AG10803 (cell line): ENCODE measurements around the gene OR4D1.
"Not testable (repeated sequence)": the region's sequence is repeated elsewhere in the genome, so short reads cannot be mapped to it uniquely, and the experiment has no call there.

Experiments used
- DNase-seq: peaks from one replicate; pipeline ENCODE4 v3.0.0; 2010; ENCODE audit warnings: low read depth
- H3K4me3 ChIP-seq: 2 replicates; pipeline ENCODE4 v1.5.1; 2011; ENCODE audit warnings: mild to moderate bottlenecking, low read length, control low read depth
- CTCF ChIP-seq: conservative IDR thresholded peaks from 2 replicates; pipeline ENCODE4 v1.5.1; 2011; ENCODE audit warnings: mild to moderate bottlenecking, low read length, control low read depth, inconsistent platforms

The OR4D1 gene

GRCh38 chr17:58136669-58137279 is 11.4 kb upstream of the OR4D1 start:
- no peak for DNase-seq

DNA sequence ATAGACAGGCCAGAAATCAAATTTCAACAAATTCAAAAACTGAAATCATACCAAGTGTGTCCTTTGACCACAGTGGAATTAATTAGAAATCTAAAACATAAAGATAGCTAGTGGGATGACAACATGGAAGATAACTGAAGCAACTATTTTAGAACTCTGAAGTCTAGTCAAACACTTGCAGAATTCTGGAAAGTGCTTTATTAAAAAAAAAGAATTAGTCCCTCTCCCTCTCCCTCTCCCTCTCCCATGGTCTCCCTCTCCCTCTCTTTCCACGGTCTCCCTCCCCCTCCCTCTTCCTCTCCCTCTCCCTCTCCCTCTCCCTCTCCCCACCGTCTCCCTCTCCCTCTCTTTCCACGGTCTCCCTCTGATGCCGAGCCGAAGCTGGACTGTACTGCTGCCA is 6.7 kb upstream of the OR4D1 start:
- H3K4me3 ChIP-seq: no peak overlapping the region
- no peak for DNase-seq
- TF ChIP-seq CTCF: no peak

More at GRCh38 chr17:58136669-58137279, 11.4 kb upstream of the OR4D1 start:
- peak; percentile 19; the same call in 1 of the 2 replicates for TF ChIP-seq CTCF
- no peak overlapping the region for H3K4me3 ChIP-seq

DNA sequence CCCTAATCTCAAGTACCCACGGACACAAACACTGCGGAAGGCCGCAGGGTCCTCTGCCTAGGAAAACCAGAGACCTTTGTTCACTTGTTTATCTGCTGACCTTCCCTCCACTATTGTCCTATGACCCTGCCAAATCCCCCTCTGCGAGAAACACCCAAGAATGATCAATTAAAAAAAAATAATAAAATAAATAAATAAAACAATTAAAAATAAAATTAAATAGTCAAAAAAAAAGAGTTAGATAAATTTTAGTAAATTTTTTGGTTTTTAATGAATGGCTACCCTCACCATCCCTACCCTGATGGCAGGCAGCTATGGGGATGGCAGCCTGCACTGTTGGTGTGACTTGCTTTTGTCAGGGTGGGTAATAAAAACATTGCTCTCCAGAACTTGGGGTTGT is 4.8 kb upstream of the OR4D1 start:
- not testable (repeated sequence) for H3K4me3 ChIP-seq, DNase-seq

- no peak for DNase-seq
- no peak for TF ChIP-seq CTCF
- no peak overlapping the region for H3K4me3 ChIP-seq
These were observed 3.4 kb upstream of the OR4D1 start for GRCh38 chr17:58144801-58145200.

GRCh38 chr17:58148609-58149008 is 425 bp downstream of the OR4D1 start:
- TF ChIP-seq CTCF: no peak
- no peak for DNase-seq
- H3K4me3 ChIP-seq: no peak overlapping the region

DNA sequence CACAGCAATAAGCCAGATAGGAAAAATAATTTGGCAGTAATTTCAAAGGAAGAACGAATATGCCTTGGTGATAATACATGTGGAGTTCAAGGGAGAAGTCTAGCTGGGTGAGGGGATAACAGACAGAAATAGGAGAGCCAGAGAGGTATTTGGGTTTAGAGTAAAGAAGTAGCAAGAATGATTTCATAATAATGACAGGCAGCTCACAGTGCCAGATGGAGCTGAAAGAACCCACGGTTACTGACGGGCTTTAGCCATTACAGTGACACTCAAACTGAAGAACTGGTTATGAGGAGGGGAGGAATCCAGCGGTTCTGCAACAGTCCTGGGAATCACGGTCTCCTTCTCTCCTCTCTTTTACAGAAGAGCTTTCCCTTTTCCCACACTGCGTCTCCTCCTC is 2.2 kb downstream of the OR4D1 start:
- DNase-seq: no peak
- H3K4me3 ChIP-seq: no peak overlapping the region
- TF ChIP-seq CTCF: no peak

DNA sequence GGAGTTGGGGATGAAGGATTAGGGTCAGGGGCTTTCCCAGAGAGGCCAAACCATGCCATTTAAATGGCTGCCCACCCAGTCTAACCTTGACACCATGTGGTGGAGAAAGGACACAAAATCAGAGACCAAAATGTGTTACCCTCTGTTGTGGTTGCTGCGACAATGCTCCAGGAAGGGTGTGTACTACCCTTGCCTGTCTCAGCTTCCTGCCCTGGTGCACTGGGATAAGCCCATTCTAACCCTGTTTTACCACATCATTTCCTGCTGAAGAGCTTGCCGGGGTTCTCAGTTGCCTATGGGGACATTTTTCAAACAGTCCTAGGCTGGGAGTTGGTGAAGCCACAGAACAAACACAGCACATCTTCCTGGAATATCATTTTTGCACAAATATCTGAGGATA is 4.9 kb downstream of the OR4D1 start:
- DNase-seq: no peak
- no peak overlapping the region for H3K4me3 ChIP-seq
- TF ChIP-seq CTCF: no peak

- no peak for DNase-seq
- no peak overlapping the region for H3K4me3 ChIP-seq
- no peak for TF ChIP-seq CTCF
These were observed 5.5 kb downstream of the OR4D1 start for GRCh38 chr17:58153671-58154070.
